GM18507 (cell line): Measurements from ENCODE around the gene CYP2W1.
"Not testable (repeated sequence)": the region's sequence is repeated elsewhere in the genome, so short reads cannot be mapped to it uniquely, and the experiment has no call there.

Experiments
- DNase-seq: peaks from one replicate; pipeline ENCODE4 v3.0.0; 2011; ENCODE audit warnings: low read depth; ENCODE audit not compliant: insufficient read length; ENCODE audit errors: extremely low spot score
- FAIRE-seq: peaks from 2 replicates; lab custom pipeline; 2011; peaks lifted over from hg19 to GRCh38; lab: Jason Lieb, UNC

CYP2W1 gene

GRCh38 chr7:1036164-1036928 lies 53.4 kb downstream of the CYP2W1 start:
- DNase-seq: not testable (repeated sequence)
- peak; percentile 91 for FAIRE-seq
